Measurements from ENCODE around the gene FBXL5. TPM values are rescaled to one million over a fixed set of nuclear protein-coding genes. Genes with fewer than 3 reads are reported as not detected.

Gene FBXL5
- total and polyA plus RNA-seq, 2 of the 13 experiments (the other 11 are each of a cell fraction or from before 2014, with no cell fraction given) = 17.4 to 45.3 TPM

DNA sequence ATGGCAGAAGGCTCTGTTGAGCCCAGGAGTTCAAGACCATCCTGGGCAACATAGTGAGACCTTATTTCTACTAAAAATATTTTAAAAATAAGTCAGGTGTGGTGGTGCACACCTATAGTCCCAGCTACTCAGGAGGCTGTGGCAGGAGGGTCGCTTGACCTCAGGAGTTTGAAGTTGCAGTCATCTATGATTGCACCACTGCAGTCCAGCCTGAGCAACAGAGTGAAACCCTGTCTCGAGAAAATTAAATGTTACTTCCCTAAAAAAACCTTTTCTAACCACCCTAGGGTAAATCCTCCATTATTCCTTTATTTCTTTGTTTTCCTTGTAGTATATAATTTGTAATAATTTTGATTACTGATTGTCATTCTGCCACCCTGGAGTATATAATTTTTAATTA is 34.4 kb upstream of the FBXL5 start:
- Histone ChIP-seq H3K27ac (ENCODE audit: extremely low read length, insufficient read depth, low read length) (no peak overlapping the region), H3K4me3 (replicated peaks in 1 of 3; ENCODE audit: insufficient read depth in 1 of 3, low read depth in 2 of 3, low read length in 3 of 3) (no peak overlapping the region), H3K4me1 (ENCODE audit: insufficient read depth, low read length) (peaks cover 8% of the 10 kb centered on the region; the same call in 1 of the 2 replicates), H3K79me2 (ENCODE audit: insufficient read depth, low read length) (peaks cover 2% of the 10 kb centered on the region), H3K9me3 (ENCODE audit: low read length) (no peaks in the 10 kb centered on the region), H3K4me2 (ENCODE audit: low read depth, low read length) (no peak overlapping the region), H2AFZ (ENCODE audit: low read length) (no peak overlapping the region), H4K20me1 (ENCODE audit: insufficient read depth, low read length) (no peaks in the 10 kb centered on the region), H3K27me3 (ENCODE audit: control insufficient read depth in 1 of 2, insufficient read depth in 2 of 2, low read length in 2 of 2) (no peaks in the 10 kb centered on the region), H3K36me3 (replicated peaks in 1 of 2; ENCODE audit: control insufficient read depth in 1 of 2, insufficient read depth in 2 of 2, low read length in 2 of 2) (peaks cover 2 to 18% of the 10 kb centered on the region in 2 experiments; a peak in 3 of 5 replicates), H3K9ac (ENCODE audit: insufficient read depth, low read depth, low read length) (no peak overlapping the region)
- intact Hi-C loops (cut with micrococcal nuclease; ENCODE audit: unreplicated experiment) = loop anchor here (10.0 kb wide), 2 partner anchors 535 to 685 kb away; partner anchors contain the start of genes CPEB2 and TAPT1
- no TSS peak for BruUV-seq (replicated peaks)
- WGBS (ENCODE audit: low lambda C conversion rate) = 97% methylated on average over 2 of the region's 2 CpGs
- DNase-seq (ENCODE audit: low spot score) (no peak), ATAC-seq (no peak), FAIRE-seq (no peak)
- ChIA-PET POLR2A (no interaction called here), CTCF (ENCODE audit: low intra/inter-chr PET ratio, low total read pairs) (no interaction called here)
- TF ChIP-seq ZNF772 (CRISPR knock-in tag; IDR thresholded peaks at IDR 0.05) (no peak), ZNF326 (CRISPR knock-in tag; IDR thresholded peaks at IDR 0.05; ENCODE audit: borderline replicate concordance) (no peak), HNF4G (IDR thresholded peaks at IDR 0.05; ENCODE audit: borderline replicate concordance, low read depth, low read length) (no peak), HNF4G (CRISPR knock-in tag; IDR thresholded peaks at IDR 0.05; ENCODE audit: borderline replicate concordance, low read depth) (no peak), HES4 (CRISPR knock-in tag; IDR thresholded peaks at IDR 0.05; ENCODE audit: borderline replicate concordance) (no peak), ZNF260 (CRISPR knock-in tag; IDR thresholded peaks at IDR 0.05; ENCODE audit: borderline replicate concordance, low read depth) (no peak), ZFP82 (CRISPR knock-in tag; IDR thresholded peaks at IDR 0.05; ENCODE audit: borderline replicate concordance) (no peak)
- TF ChIP-seq, protein P1, sequence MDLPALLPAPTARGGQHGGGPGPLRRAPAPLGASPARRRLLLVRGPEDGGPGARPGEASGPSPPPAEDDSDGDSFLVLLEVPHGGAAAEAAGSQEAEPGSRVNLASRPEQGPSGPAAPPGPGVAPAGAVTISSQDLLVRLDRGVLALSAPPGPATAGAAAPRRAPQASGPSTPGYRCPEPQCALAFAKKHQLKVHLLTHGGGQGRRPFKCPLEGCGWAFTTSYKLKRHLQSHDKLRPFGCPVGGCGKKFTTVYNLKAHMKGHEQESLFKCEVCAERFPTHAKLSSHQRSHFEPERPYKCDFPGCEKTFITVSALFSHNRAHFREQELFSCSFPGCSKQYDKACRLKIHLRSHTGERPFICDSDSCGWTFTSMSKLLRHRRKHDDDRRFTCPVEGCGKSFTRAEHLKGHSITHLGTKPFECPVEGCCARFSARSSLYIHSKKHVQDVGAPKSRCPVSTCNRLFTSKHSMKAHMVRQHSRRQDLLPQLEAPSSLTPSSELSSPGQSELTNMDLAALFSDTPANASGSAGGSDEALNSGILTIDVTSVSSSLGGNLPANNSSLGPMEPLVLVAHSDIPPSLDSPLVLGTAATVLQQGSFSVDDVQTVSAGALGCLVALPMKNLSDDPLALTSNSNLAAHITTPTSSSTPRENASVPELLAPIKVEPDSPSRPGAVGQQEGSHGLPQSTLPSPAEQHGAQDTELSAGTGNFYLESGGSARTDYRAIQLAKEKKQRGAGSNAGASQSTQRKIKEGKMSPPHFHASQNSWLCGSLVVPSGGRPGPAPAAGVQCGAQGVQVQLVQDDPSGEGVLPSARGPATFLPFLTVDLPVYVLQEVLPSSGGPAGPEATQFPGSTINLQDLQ (CRISPR knock-in tag; IDR thresholded peaks at IDR 0.05) = no peak
- TF ChIP-seq, protein P2, sequence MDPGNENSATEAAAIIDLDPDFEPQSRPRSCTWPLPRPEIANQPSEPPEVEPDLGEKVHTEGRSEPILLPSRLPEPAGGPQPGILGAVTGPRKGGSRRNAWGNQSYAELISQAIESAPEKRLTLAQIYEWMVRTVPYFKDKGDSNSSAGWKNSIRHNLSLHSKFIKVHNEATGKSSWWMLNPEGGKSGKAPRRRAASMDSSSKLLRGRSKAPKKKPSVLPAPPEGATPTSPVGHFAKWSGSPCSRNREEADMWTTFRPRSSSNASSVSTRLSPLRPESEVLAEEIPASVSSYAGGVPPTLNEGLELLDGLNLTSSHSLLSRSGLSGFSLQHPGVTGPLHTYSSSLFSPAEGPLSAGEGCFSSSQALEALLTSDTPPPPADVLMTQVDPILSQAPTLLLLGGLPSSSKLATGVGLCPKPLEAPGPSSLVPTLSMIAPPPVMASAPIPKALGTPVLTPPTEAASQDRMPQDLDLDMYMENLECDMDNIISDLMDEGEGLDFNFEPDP (CRISPR knock-in tag; conservative IDR thresholded peaks at IDR 0.05) = no peak
- TF ChIP-seq, protein P3, sequence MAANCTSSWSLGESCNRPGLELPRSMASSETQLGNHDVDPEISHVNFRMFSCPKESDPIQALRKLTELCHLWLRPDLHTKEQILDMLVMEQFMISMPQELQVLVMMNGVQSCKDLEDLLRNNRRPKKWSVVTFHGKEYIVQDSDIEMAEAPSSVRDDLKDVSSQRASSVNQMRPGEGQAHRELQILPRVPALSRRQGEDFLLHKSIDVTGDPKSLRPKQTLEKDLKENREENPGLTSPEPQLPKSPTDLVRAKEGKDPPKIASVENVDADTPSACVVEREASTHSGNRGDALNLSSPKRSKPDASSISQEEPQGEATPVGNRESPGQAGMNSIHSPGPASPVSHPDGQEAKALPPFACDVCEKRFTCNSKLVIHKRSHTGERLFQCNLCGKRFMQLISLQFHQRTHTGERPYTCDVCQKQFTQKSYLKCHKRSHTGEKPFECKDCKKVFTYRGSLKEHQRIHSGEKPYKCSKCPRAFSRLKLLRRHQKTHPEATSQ (CRISPR knock-in tag; IDR thresholded peaks at IDR 0.05; ENCODE audit: borderline replicate concordance) = no peak
- TF ChIP-seq, protein P4, sequence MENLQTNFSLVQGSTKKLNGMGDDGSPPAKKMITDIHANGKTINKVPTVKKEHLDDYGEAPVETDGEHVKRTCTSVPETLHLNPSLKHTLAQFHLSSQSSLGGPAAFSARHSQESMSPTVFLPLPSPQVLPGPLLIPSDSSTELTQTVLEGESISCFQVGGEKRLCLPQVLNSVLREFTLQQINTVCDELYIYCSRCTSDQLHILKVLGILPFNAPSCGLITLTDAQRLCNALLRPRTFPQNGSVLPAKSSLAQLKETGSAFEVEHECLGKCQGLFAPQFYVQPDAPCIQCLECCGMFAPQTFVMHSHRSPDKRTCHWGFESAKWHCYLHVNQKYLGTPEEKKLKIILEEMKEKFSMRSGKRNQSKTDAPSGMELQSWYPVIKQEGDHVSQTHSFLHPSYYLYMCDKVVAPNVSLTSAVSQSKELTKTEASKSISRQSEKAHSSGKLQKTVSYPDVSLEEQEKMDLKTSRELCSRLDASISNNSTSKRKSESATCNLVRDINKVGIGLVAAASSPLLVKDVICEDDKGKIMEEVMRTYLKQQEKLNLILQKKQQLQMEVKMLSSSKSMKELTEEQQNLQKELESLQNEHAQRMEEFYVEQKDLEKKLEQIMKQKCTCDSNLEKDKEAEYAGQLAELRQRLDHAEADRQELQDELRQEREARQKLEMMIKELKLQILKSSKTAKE (CRISPR knock-in tag; IDR thresholded peaks at IDR 0.05; ENCODE audit: borderline replicate concordance) = no peak
- in situ Hi-C loops (cut with HindIII; ENCODE audit: extremely low pct_ligation_motif_present, low pct_unique_long_range_greater_than_20kb) = no loop called here
